VCaP (cell line): ENCODE data around the gene TRIM27.

Experiments used
- H3K27ac ChIP-seq: fragments of 450-650 bp; 2 replicates; pipeline ENCODE4 v1.5.1; 2017
- TF ChIP-seq, protein P1 (sequence below): fragments of 450-650 bp; conservative IDR thresholded peaks from 2 replicates; pipeline ENCODE4 v1.5.1; 2017; ENCODE audit warnings: mild to moderate bottlenecking, moderate library complexity

TRIM27 gene

DNA sequence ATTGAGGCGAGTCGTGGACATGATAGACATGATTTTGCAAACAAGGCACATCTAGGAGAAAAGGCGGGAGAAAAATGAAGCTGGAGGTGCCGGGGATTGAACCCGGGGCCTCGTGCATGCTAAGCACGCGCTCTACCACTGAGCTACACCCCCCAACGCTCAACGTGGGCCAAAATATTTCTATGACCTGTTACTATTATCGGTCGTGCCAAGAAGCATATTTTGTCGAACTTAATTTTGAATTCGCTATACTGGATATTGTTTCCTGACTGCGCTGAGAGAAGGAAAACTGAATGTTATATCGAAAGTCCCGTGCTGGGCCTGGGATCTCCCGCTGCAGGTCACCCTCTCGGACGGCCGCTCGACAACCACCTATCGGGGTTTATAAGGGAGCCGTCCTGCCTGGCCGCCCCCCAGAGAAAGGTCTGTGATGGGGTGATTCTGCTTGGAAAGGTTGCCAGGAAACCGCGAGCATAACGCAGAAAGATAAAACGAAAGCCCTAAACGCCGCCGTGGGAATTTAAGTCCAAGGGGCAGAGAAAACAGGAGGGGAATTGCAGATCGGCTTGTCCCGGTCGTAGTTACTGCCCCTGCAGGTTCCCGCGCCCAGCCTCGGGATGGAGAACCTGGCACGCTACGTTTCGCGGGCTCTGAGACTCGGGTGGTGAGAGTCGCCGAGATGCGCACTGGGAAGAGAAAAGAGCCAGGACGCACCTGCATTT, 60.0 kb downstream of the TRIM27 start:
- H3K27ac ChIP-seq: peak overlapping the region; percentile 90
- TF ChIP-seq, protein P1, sequence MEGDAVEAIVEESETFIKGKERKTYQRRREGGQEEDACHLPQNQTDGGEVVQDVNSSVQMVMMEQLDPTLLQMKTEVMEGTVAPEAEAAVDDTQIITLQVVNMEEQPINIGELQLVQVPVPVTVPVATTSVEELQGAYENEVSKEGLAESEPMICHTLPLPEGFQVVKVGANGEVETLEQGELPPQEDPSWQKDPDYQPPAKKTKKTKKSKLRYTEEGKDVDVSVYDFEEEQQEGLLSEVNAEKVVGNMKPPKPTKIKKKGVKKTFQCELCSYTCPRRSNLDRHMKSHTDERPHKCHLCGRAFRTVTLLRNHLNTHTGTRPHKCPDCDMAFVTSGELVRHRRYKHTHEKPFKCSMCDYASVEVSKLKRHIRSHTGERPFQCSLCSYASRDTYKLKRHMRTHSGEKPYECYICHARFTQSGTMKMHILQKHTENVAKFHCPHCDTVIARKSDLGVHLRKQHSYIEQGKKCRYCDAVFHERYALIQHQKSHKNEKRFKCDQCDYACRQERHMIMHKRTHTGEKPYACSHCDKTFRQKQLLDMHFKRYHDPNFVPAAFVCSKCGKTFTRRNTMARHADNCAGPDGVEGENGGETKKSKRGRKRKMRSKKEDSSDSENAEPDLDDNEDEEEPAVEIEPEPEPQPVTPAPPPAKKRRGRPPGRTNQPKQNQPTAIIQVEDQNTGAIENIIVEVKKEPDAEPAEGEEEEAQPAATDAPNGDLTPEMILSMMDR: no peak

DNA sequence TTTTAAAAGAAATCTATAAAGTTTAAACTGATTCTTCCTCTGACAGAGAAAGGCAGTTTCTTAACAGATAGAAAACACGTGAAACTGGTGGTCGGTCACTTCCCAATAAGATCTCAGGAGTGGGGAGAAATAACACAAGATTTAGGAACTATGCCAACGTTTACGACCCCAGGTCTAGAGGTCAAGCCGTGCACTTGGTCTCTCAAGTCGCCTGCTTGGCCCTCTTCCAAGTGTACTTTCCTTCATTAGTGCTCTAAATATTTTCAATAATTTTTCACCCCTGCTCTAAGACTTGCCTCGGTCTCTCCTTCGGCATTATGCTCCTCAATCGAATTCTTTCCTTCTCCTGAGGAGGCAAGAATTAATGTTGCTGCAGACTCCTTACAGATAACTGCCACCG, 61.7 kb downstream of the TRIM27 start:
- TF ChIP-seq, protein P1: no peak

DNA sequence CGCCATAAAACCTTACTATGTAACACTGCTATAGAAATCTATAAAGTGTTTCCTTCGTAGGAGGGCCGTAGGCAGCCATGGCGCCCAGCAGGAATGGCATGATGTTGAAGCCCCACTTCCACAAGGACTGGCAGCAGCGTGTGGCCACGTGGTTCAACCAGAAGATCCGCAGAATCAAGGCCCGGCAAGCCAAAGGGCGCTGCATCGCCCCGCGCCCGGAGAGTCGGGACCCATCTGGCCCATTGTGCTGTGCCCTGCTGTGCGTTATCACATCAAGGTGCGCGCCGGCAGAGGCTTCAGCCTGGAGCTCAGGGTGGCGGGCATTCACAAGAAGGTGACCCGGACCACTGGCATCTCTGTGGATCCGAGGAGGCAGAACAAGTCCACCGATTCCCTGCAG, 62.4 kb downstream of the TRIM27 start:
- H3K27ac ChIP-seq: no peak overlapping the region
- TF ChIP-seq, protein P1: no peak

More for the DNA sequence above, 61.7 kb downstream of the TRIM27 start:
- no peak overlapping the region for H3K27ac ChIP-seq

DNA sequence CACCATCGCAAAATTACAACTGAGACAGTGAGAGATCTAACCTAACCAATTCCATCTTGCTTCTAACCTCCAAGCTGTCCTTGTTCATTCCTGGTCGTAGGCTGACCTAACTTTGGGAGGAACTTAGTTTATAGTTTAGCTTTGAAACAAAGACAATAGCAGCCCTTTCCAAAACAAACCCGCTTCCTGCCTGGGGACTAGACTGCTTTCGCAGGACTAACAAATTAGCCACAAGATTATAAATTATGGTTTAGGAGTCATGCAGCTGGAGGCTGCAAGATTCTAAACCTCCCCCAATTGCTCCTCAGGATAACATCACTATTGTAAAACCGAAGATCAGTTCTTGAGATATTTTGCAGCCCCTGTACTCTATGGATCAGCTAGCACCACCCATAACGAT, 63.2 kb downstream of the TRIM27 start:
- TF ChIP-seq, protein P1: no peak
- no peak overlapping the region for H3K27ac ChIP-seq

DNA sequence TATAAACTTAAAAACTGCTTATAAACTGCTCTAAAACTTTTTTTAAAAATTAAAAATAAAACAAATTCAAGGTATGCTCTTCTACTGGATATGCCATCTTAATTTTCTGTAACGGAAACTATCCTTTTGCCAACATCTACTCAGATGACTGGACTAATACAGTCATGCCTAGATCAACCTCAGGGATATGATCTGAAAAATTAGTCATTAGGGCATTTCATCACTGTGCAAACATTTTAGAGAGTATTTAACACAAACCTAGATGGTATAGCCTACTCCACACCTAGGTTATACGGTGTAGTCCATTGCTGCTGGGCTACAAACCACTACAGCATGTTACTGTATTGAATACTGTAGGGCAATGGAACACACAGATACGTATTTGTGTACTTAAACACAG, 64.8 kb downstream of the TRIM27 start:
- no peak overlapping the region for H3K27ac ChIP-seq
- TF ChIP-seq, protein P1: no peak

DNA sequence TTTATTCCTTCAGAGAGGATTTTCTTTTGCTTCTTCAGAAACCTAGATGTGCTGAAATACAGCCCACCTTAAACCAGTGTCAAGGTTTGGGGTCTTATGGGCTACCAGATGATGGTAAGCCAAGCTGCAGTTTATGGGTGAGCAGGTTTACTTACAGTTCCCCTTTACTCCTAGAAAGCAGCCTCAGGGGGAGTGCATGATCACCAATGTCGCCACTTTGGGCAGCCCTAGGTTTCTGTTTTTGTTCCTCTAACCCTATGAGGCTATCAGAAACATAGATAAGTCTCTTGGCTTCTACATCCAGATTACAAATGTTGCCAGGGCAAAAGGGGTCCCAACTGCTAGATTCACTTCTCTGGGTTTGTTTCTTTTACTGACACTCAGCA, 67.2 kb downstream of the TRIM27 start:
- no peak overlapping the region for H3K27ac ChIP-seq
- TF ChIP-seq, protein P1: no peak

DNA sequence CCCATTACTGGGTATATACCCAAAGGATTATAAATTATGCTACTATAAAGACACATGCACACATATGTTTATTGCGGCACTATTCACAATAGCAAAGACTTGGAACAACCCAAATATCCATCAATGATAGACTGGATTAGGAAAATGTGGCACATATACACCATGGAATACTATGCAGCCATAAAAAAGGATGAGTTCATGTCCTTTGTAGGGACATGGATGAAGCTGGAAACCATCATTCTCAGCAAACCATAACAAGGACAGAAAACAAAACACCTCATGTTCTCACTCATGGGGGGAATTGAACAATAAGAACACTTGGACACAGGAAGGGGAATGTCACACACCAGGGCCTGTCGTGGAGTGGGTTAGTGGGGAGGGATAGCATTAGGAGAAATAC, 69.4 kb downstream of the TRIM27 start:
- peak overlapping the region; percentile 56 for H3K27ac ChIP-seq
